HG02610 (cell line): Measurements from ENCODE around the gene ACOT2.
"Not testable (repeated sequence)": the region's sequence is repeated elsewhere in the genome, so short reads cannot be mapped to it uniquely, and the experiment has no call there.

Experiments
- ATAC-seq: cut with Tn5 transposase; IDR thresholded peaks from one replicate; pipeline ENCODE4 v1.9.1; 2021; ENCODE audit warnings: mild to moderate bottlenecking, moderate library complexity; ENCODE audit not compliant: unreplicated experiment

ACOT2 gene

GRCh38 chr14:73567951-73568885, 795 bp upstream of the ACOT2 start:
- no peak for ATAC-seq

GRCh38 chr14:73568886-73569184, 178 bp upstream of the ACOT2 start:
- peak; percentile 1 for ATAC-seq

- ATAC-seq = peak; percentile 54
These were observed 1.9 kb downstream of the ACOT2 start for GRCh38 chr14:73570913-73571312.

GRCh38 chr14:73573034-73573433, 4.0 kb downstream of the ACOT2 start:
- ATAC-seq = not testable (repeated sequence)

- not testable (repeated sequence) for ATAC-seq
These were observed 4.7 kb downstream of the ACOT2 start for GRCh38 chr14:73573740-73574139.

- not testable (repeated sequence) for ATAC-seq
These were observed 5.2 kb downstream of the ACOT2 start for GRCh38 chr14:73574251-73574650.

GRCh38 chr14:73576391-73576790, 7.4 kb downstream of the ACOT2 start:
- ATAC-seq = no peak

GRCh38 chr14:73577214-73577613, 8.2 kb downstream of the ACOT2 start:
- not testable (repeated sequence) for ATAC-seq

- ATAC-seq = peak; percentile 55
These were observed 13.3 kb downstream of the ACOT2 start for GRCh38 chr14:73582102-73582979.

GRCh38 chr14:73588695-73589094, 19.7 kb downstream of the ACOT2 start:
- ATAC-seq = no peak

GRCh38 chr14:73589116-73589515, 20.1 kb downstream of the ACOT2 start:
- ATAC-seq = no peak

GRCh38 chr14:73590673-73591004, 21.6 kb downstream of the ACOT2 start:
- not testable (repeated sequence) for ATAC-seq

- ATAC-seq = no peak
These were observed 22.9 kb downstream of the ACOT2 start, which contains the start of gene ACOT4 for GRCh38 chr14:73591690-73592449. Gene ACOT4, plus strand, starts transcription at chr14:73591873. Its CDS starts 87 bp downstream, at chr14:73591960.

GRCh38 chr14:73594491-73594890, 25.5 kb downstream of the ACOT2 start:
- ATAC-seq = no peak

- no peak for ATAC-seq
These were observed 30.5 kb downstream of the ACOT2 start for GRCh38 chr14:73599499-73599898.

GRCh38 chr14:73602994-73603393, 34.0 kb downstream of the ACOT2 start:
- no peak for ATAC-seq

- ATAC-seq = no peak
These were observed 37.3 kb downstream of the ACOT2 start for GRCh38 chr14:73606271-73606670.

- ATAC-seq = no peak
These were observed 38.2 kb downstream of the ACOT2 start for GRCh38 chr14:73607241-73607640.

GRCh38 chr14:73610687-73611086, 41.7 kb downstream of the ACOT2 start:
- ATAC-seq = no peak

GRCh38 chr14:73612339-73613045, 43.5 kb downstream of the ACOT2 start, which contains the start of gene ACOT6:
Gene ACOT6, plus strand, starts transcription at chr14:73612517. Its CDS starts 55 bp downstream, at chr14:73612572.
- no peak for ATAC-seq
